Measurements from ENCODE around the gene GMPR2. TPM values are rescaled to one million over a fixed set of nuclear protein-coding genes. Genes with fewer than 3 reads are reported as not detected.
A peak's percentile ranks its signal among the peaks of the same experiment; 100 is the strongest.

Gene GMPR2
- total and polyA plus RNA-seq, 2 of the 13 experiments (the other 11 are each of a cell fraction or from before 2014, with no cell fraction given) = 210 to 273 TPM

GRCh38 chr14:24255931-24256711, 23.4 kb downstream of the GMPR2 start (continued):
- no peak for TF ChIP-seq NFYB (CRISPR knock-in tag; IDR thresholded peaks at IDR 0.05)
- no peak for TF ChIP-seq CHD4 (IDR thresholded peaks at IDR 0.05; ENCODE audit: borderline replicate concordance, low read length)
- TF ChIP-seq SRY (CRISPR knock-in tag; IDR thresholded peaks at IDR 0.05) = no peak
- TF ChIP-seq ZNF609 (CRISPR knock-in tag; IDR thresholded peaks at IDR 0.05; ENCODE audit: borderline replicate concordance) = peak; percentile 91
- no peak for TF ChIP-seq HOMEZ (CRISPR knock-in tag; IDR thresholded peaks at IDR 0.05; ENCODE audit: low read depth)
- no peak for TF ChIP-seq SUZ12 (IDR thresholded peaks at IDR 0.05; ENCODE audit: low read depth, low read length)
- no peak for TF ChIP-seq NCOA1 (CRISPR knock-in tag; IDR thresholded peaks at IDR 0.05)
- no peak for TF ChIP-seq ZNF362 (CRISPR knock-in tag; IDR thresholded peaks at IDR 0.05; ENCODE audit: borderline replicate concordance)
- no peak for TF ChIP-seq MIXL1 (CRISPR knock-in tag; IDR thresholded peaks at IDR 0.05)
- TF ChIP-seq ZBTB42 (CRISPR knock-in tag; IDR thresholded peaks at IDR 0.05) = peak; percentile 95
- no peak for TF ChIP-seq FOXM1 (CRISPR knock-in tag; IDR thresholded peaks at IDR 0.05)
- peak; percentile 23 for TF ChIP-seq TEAD3 (CRISPR knock-in tag; optimal IDR thresholded peaks at IDR 0.05; ENCODE audit: borderline replicate concordance)
- peak; percentile 58; the same call in 1 of the 2 replicates for TF ChIP-seq THRA (CRISPR knock-in tag; IDR thresholded peaks at IDR 0.05; ENCODE audit: borderline replicate concordance)
- no peak for TF ChIP-seq ZNF121 (CRISPR knock-in tag; IDR thresholded peaks at IDR 0.05)
- TF ChIP-seq KDM4B (CRISPR knock-in tag; IDR thresholded peaks at IDR 0.05) = no peak
- no peak for TF ChIP-seq SRSF9 (IDR thresholded peaks at IDR 0.05; ENCODE audit: borderline replicate concordance, insufficient read depth, low read depth, low read length, poor library complexity, severe bottlenecking)
- no peak for TF ChIP-seq HBP1 (CRISPR knock-in tag; IDR thresholded peaks at IDR 0.05; ENCODE audit: low read depth)
- no peak for TF ChIP-seq RAD21 (CRISPR knock-in tag; IDR thresholded peaks at IDR 0.05)
- TF ChIP-seq THAP8 (CRISPR knock-in tag; IDR thresholded peaks at IDR 0.05; ENCODE audit: borderline replicate concordance) = no peak
